Psoas muscle (tissue), 8 donors: ENCODE results near the gene FLT3LG. TPM values are rescaled to one million over a fixed set of nuclear protein-coding genes. Genes with fewer than 3 reads are reported as not detected.

Source experiments
- ATAC-seq, 4 donors: fragments of 200-7000 bp; cut with Tn5 transposase; one replicate each; pipeline ENCODE4 v1.9.1; 2020; ENCODE audit warnings: moderate library complexity in 3 of 4, mild to moderate bottlenecking in 2 of 4
- DNase-seq, 2 donors: peaks; one replicate each; pipeline ENCODE4 v3.0.0-alpha.2; 2020
- H3K27ac ChIP-seq: fragments of 200-600 bp; one replicate; pipeline ENCODE4 v1.8.0; 2022
- H3K27me3 ChIP-seq, 3 donors: fragments of 200-600 bp in 1 of 3; one replicate each; pipeline versions ENCODE4 v1.6.1 to v1.8.0; 2013 to 2022; ENCODE audit warnings: low read length in 2 of 3, mild to moderate bottlenecking in 2 of 3, moderate library complexity in 1 of 3; ENCODE audit not compliant: insufficient read depth in 3 of 3
- H3K36me3 ChIP-seq, 2 donors: fragments of 200-600 bp in 1 of 2; one replicate each; pipeline versions ENCODE4 v1.6.1 to v1.8.0; 2013 to 2022; ENCODE audit warnings: low read depth in 1 of 2, mild to moderate bottlenecking in 1 of 2, moderate library complexity in 1 of 2; ENCODE audit not compliant: insufficient read depth in 1 of 2
- H3K4me1 ChIP-seq: fragments of 200-600 bp; one replicate; pipeline ENCODE4 v1.8.0; 2022
- H3K4me3 ChIP-seq: fragments of 200-600 bp; one replicate; pipeline ENCODE4 v1.8.0; 2022; ENCODE audit warnings: mild to moderate bottlenecking
- H3K9me3 ChIP-seq: fragments of 200-600 bp; one replicate; pipeline ENCODE4 v1.8.0; 2022
- WGBS, 3 donors: extraction: QIAGEN DNeasy Blood & Tissue Kit; methylation state at CpG; one replicate each; pipeline versions ENCODE4 v1.1.6 to v1.1.7; 2013; 5-methylcytosine and 5-hydroxymethylcytosine counted together
- intact Hi-C, 2 donors: fragments of 100-400 bp; cut with DNase I; formaldehyde crosslinking; loops; one replicate each; pipeline versions ENCODE4 v1.11.0 to v1.14.2; 2022
- polyA plus RNA-seq, 3 donors: library from polyadenylated mRNA; stranded (reverse); fragments of 200-250 nt; gene quantifications; one replicate each; pipeline ENCODE4 v1.2.3, GENCODE V29; 2013
- total RNA-seq, 4 donors: library from RNA; stranded (reverse); fragmentation: NEBNext Ultra II Directional in 2 of 4; extraction: Animal tissue kit (Norgen Biotek cat#: 25700) in 2 of 4; gene quantifications; one replicate each; pipeline versions ENCODE4 v1.2.1 to v1.2.4, GENCODE V29; 2021 to 2023
- TF ChIP-seq, protein P1 (sequence below): fragments of 200-600 bp; IDR thresholded peaks from one replicate; pipeline ENCODE4 v1.8.0; 2022; ENCODE audit warnings: antibody characterized with exemption
- donor health status: healthy with polysubstance abuse.
- donor health status: DM: no; HTN: no; CAD: no; lungs with moderate emphysema.
- donor health status: Bipolar disorder and iron deficiency.
- donor health status: healthy.
- donor health status: DM: yes; HTN: yes; CAD: no.
- donor health status: DM: no; HTN: no; CAD: no.
- donor health status: DM: no; HTN: no; CAD: no.
- donor health status: DM: yes; HTN: yes; CAD: no.

Gene FLT3LG
- total and polyA plus RNA-seq, 7 donors, result 1.9 to 4.5 (median 2.9) TPM

DNA sequence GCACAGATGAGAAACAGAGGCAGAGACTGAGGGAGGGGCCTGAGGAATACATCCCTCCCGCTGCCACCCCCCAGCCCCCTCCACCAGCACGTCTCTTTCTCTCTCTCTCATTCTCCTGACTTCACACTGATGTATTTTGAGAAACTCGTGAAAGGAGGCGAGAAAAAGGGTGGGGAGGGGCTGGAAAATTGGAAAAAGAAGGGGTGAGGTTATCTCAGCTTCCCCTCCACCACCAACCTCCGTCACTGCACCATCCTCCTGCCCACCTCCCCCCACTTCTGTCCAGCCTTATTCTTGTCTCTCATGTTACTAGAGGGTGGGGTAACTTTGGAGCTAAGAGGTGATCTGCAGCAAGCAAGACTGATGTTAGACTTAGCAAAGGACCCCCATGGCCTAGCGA is 34.2 kb upstream of the FLT3LG start:
- DNase-seq (no peak), ATAC-seq (no peak)
- intact Hi-C loops, result loop anchor here in 1 of 2 donors (5.0 kb wide), 1 partner anchor 213 kb away; no protein-coding TSS in a partner anchor
- H3K27me3 ChIP-seq, result peaks cover 0 to 70% (median 38%) of the 10 kb centered on the region in 3 donors
- WGBS, 3 donors, result 39 to 57% (median 43%) methylated on average over 5 to 6 of the region's 6 CpGs
- H3K27ac ChIP-seq, result no peak overlapping the region
- TF ChIP-seq, protein P1, sequence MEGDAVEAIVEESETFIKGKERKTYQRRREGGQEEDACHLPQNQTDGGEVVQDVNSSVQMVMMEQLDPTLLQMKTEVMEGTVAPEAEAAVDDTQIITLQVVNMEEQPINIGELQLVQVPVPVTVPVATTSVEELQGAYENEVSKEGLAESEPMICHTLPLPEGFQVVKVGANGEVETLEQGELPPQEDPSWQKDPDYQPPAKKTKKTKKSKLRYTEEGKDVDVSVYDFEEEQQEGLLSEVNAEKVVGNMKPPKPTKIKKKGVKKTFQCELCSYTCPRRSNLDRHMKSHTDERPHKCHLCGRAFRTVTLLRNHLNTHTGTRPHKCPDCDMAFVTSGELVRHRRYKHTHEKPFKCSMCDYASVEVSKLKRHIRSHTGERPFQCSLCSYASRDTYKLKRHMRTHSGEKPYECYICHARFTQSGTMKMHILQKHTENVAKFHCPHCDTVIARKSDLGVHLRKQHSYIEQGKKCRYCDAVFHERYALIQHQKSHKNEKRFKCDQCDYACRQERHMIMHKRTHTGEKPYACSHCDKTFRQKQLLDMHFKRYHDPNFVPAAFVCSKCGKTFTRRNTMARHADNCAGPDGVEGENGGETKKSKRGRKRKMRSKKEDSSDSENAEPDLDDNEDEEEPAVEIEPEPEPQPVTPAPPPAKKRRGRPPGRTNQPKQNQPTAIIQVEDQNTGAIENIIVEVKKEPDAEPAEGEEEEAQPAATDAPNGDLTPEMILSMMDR, result no peak
- H3K9me3 ChIP-seq, result no peaks in the 10 kb centered on the region
- H3K4me3 ChIP-seq, result no peak overlapping the region
- H3K4me1 ChIP-seq, result no peaks in the 10 kb centered on the region
- no peaks in the 10 kb centered on the region for H3K36me3 ChIP-seq

DNA sequence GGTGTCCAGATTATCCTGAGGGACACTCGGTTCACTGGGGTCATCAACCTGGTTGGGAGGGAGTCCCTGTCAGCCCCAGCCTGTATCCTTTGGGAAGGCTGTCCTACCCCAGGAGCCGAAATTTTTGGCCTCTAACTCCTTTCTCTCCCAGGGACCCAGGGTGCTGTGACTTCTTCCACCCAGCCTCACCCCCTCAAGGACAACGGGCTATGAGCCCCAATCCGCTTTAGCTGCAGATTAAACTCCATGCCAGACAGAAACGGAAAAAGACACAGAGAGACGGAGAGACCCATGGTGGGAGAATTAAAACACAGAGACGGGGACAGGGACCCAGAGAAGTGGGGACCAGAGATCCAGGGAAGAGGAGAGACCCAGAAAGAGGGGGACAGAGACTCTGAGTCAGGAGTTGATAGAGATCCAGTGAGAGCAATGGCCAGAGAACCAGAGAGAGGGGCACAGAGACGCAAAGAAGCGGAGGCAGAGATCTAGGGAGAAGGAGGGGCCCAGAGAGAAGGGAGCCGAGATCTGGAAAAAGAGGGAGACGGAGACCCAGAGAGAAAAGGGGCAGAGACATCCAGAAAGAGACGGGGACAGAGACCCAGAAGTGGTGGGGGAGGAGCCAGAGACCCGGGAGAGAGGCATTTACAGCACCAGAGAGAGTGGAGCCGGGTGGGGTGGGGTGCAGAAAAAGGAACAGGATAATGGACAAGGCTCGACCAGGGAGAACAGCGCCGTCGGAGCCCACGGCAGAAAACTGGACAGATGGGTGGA is 33.4 kb upstream of the FLT3LG start:
- no peaks in the 10 kb centered on the region for H3K4me1 ChIP-seq
- ATAC-seq, result no peak
- peaks cover 0 to 62% (median 32%) of the 10 kb centered on the region in 3 donors for H3K27me3 ChIP-seq
- DNase-seq, result no peak
- H3K27ac ChIP-seq, result no peak overlapping the region
- intact Hi-C loops, result loop anchor here in 1 of 2 donors (5.0 kb wide), 1 partner anchor 213 kb away; no protein-coding TSS in a partner anchor
- 15 to 29% (median 25%) methylated on average over 14 to 19 of the region's 19 CpGs for WGBS, 3 donors
- H3K36me3 ChIP-seq, result no peaks in the 10 kb centered on the region
- TF ChIP-seq, protein P1, result no peak
- no peaks in the 10 kb centered on the region for H3K9me3 ChIP-seq
- peak overlapping the region; percentile 49 for H3K4me3 ChIP-seq

DNA sequence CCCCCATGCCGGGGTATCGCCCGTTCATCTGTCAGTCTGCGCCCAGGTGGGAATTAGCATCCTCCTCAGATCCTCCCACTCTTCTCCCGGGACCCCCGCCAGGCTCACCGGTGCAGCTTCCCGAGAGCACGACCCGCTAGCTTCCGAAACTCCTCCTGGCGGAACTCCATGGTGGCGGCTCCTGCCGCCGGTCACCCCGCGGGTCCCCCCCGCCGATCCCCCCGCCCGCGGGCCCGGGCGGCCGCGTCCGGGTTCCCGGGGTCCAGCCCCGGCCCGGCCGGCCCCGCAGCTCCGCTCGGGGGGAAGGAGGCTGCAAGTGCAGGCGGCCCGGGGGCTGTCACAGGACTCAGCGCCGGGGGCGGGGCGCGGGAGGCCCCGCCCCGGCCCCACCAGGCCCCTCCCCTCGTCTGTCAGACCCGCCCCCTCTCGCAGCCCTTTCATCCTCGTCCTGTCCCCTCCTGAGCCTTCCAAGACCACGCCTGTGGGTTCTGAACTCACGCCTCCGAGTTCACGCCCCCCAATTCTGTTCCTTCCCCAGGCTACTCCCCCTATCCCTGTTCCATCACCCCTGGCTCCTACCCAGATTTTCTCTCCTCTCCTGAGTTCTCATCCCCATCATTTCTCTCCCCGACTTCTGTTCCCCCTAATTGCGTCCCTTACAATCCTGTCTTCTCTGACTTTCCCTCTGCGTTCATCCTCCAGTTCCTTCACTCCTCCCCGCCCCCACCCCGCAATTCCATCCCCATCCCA is 32.6 kb upstream of the FLT3LG start, which contains the start of gene SLC17A7:
Gene SLC17A7, minus strand, starts transcription at position 318 of the 750 bp plus-strand sequence. Its CDS starts 148 bp downstream, at position 170.
- TF ChIP-seq, protein P1, result no peak
- intact Hi-C loops, result loop anchor here in 1 of 2 donors (5.0 kb wide), 1 partner anchor 214 kb away; no protein-coding TSS in a partner anchor

DNA sequence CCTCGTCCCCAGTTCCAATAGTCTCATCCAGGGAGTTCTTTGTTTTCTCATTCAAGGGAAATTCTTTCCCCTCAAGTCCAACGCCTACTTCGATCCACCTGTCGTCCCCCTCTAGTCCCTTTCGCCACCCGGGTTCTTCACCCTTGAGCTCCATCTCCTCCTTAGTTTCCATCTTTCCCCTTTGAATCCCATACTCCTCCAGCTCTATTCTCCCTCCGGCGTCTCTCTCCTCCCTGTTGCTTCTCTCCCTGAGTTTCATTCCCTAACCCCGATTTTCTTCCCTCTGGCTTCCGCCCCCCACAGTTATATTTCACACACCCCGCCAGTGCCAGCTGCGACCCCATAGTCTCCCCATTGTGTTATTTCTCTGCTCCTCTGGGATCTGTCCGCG is 32.1 kb upstream of the FLT3LG start:
- H3K4me3 ChIP-seq, result peak overlapping the region; percentile 77
- TF ChIP-seq, protein P1, result no peak
- intact Hi-C loops, result loop anchor here (2.0 to 5.0 kb wide), 2 partner anchors 49 to 215 kb away; no protein-coding TSS in a partner anchor

More for the DNA sequence above, 32.6 kb upstream of the FLT3LG start, which contains the start of gene SLC17A7:
- H3K36me3 ChIP-seq, result peaks cover 0 to 4% of the 10 kb centered on the region in 2 donors
- peak; percentile 69 to 83 for DNase-seq
- H3K27me3 ChIP-seq, result peaks cover 0 to 54% (median 31%) of the 10 kb centered on the region in 3 donors
- H3K4me1 ChIP-seq, result no peaks in the 10 kb centered on the region
- peak within 1 kb of the TSS; percentile 77 for H3K4me3 ChIP-seq
- no peak for ATAC-seq
- 2 to 3% (median 3%) methylated on average over 25 to 56 of the region's 56 CpGs for WGBS, 3 donors
- H3K9me3 ChIP-seq, result no peaks in the 10 kb centered on the region
- no peak within 1 kb of the TSS for H3K27ac ChIP-seq

More for the DNA sequence above, 32.1 kb upstream of the FLT3LG start:
- Histone ChIP-seq H3K27ac (no peak overlapping the region), H3K27me3 (peaks cover 0 to 49% (median 25%) of the 10 kb centered on the region in 3 donors), H3K4me1 (no peaks in the 10 kb centered on the region), H3K36me3 (peaks cover 0 to 10% of the 10 kb centered on the region in 2 donors), H3K9me3 (no peaks in the 10 kb centered on the region)
- no peak for ATAC-seq
- 6 to 10% (median 10%) methylated on average over 14 of the region's 14 CpGs for WGBS, 3 donors
- no peak for DNase-seq
